Measurements from ENCODE around the gene ANXA11.
"Not testable (repeated sequence)": the region's sequence is repeated elsewhere in the genome, so short reads cannot be mapped to it uniquely, and the experiment has no call there.

ANXA11 gene

DNA sequence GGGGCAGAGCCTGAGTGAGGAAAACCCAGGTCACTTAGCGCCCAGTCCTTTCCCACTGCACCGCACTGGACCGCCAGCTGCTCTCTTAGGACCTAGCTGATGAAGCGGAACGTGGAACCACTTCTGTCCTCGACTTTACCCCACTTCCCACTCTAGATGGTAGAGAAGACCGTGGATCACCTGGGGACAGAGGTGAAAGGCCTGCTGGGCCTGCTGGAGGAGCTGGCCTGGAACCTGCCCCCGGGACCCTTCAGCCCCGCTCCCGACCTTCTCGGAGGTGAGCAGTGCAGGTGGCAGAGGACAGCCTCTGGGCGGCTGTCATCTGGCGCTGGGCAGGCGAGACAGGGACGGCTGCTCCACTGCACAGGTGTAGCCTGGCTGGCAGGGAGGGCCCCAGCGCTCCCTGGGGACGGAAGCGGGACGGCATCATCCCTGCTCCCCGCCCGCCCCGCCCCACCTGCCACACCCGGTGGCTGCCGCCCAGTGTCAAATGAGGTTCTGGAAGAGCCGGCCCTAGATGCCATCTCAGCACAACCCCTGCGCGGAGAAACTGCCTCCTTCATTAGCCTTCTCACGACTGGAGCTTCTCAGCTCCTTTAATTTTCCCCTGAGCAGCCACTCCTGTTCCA lies 61.2 kb downstream of the ANXA11 start:
- DNase-seq = peak; percentile 20

DNA sequence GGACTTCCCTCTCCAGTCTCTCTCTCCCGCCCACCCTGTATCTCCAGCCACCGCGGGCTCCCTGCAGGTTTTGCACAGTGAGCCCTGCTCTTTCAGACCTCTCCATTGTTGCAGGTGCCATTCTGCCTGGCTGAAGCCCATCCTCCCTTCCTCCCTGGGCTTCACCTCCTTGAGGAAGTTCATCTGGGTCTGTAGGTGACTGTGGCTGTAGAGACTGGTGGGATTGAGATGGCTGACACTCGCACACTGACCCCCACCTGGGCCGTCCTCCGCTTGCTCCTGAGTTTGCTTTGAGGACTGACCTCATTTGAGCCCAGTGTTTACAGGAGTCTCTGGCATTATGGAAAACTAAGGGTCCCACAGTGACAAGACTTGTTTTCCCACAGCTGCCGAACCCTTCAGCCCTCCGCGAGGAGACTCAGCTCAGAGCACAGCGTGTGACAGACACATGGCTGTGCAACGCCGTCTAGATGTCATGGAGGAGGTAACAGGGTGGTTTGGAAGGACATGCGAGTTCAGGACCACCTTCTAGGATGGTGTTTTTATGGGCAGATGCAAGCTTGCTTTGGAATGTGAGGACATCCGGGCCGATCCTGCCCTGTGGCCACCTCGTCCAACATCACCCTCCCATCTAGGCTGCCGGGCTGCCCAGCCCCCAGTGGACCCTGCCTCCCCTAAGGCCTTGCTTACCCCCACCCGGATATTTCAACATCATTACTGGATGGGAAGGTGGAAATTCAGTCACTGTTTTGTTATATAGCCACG lies 63.5 kb downstream of the ANXA11 start:
- no peak for DNase-seq

DNA sequence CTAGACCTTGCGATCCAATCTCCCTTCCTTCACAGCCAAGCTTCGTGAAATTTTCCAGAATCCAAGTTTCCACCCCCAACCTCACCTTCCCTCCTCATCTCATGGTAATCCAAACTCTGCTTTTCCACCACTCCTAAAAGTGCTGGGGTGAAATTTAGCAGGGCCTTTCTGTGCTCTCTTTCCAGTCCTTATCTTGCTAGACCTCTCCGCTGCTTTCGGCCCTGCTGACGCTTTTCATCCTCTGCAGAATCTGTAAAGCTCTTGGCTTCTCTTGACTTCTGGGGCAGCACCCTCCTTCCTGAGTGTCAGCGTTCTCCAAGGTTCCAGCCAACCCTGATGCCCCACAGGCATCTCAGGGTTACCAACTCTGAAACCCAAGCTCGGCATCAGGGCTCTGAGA lies 65.1 kb downstream of the ANXA11 start:
- no peak for DNase-seq

DNA sequence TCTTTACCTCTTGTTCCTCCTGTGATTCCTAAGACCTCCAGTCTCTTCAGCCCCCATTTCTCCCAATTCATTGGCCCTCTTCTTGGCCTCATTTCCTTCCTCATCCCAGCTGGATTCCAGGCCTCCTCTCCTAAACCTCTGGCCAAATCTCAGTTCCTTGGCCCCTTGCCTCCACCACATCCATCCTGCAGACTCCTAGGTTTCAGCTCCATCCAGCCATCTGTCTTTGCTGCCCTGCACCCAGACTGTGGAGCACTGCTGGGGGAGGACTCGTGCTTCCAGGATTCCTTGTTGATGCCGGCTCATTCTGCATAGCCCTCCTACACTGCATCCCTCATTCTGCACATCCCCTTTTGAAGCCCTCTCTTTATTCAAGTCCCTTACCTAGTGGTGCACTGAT lies 66.1 kb downstream of the ANXA11 start:
- DNase-seq = no peak

DNA sequence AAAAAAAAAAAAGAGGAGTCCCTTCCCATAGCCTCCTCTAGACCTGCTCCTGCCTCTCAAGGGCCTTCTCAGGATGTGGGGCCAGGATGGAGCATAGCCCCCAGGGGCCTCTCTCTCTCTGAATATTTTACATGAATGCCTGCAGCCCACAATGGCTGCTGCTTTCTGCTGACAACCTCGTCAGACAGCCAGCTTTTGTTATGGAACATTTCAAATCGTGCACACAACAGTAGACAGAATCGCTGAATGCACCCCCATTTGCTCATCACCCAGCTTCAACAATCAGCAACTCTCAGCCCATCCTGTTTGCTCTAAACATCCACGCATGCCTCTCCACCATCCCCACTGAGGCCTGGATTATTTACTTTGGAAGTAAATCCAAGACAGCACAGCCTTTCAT lies 67.4 kb downstream of the ANXA11 start:
- no peak for DNase-seq

DNA sequence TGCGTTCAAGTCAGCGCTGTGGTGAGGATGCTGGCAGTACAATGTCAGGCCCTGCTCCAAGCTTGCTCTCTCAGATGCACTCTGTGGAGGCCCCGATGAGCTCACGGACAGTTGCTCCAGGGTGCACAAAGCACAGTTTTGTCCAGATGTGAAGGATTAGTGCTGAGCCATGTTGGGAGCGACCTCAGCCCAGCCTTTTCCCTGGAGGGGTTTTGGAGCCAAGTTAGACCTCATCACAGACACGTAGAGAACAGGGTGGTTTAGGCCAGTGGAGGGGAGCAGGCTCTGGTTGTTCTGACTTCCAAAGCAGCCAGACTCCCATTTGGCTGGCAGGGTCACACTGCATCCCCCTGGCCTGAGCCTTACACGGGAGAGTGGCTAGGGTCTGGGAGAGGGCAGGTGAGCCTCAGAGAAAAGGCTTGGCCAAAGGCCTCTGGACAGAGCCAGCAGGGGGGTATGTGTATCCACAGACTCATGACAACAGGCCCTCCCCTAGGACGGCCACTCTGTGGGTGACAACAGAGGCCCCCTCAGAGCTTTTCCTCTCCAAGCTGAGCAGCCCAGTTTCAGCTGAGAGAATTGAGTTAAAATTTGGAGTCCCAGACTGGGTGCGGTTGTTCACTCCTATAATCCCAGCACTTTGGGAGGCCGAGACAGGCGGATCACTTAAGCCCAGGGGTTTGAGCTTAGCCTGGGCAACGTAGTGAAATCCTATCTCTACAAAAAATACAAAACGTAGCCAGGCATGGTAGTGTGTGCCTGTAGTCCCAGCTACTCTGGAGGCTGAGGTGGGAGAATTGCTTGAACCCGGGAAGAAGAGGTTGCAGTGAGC lies 68.1 kb downstream of the ANXA11 start:
- no peak for DNase-seq

DNA sequence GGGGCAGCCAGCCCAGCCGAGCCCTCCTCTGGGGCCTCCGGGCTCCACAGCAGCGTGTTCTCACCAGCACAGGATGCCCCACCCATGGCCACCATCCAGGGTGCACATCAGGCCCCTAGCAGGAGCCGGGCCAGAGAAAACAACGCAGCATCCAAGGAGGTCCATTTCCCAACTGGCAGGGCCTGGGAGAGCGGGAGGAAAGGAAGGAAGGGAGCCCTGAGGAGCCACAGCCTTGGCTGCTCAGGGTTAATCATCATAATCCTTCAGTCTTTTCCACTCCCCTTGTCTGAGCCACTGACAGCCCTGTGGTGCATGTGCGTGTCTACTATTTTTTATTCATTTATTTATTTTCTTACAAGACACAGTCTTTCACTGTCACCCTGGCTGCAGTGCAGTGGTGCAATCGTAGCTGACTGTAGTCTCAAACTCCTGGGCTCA lies 69.2 kb downstream of the ANXA11 start:
- no peak for DNase-seq

DNA sequence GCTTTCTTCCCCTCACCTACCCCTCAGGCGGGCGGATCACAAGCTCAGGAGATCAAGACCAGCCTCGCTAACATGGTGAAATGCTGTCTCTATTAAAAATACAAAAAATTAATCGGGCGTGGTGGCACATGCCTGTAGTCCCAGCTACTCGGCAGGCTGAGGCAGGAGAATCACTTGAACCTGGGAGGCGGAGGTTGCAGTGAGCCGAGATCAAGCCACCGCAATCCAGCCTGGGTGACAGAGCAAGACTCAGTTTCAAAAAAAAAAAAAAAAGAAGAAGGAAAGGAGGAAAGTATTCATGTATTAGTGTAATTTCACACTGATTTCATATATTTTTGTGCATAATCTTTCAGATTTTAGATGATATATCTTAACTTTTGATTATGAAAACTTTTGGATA lies 71.7 kb downstream of the ANXA11 start:
- not testable (repeated sequence) for DNase-seq

DNA sequence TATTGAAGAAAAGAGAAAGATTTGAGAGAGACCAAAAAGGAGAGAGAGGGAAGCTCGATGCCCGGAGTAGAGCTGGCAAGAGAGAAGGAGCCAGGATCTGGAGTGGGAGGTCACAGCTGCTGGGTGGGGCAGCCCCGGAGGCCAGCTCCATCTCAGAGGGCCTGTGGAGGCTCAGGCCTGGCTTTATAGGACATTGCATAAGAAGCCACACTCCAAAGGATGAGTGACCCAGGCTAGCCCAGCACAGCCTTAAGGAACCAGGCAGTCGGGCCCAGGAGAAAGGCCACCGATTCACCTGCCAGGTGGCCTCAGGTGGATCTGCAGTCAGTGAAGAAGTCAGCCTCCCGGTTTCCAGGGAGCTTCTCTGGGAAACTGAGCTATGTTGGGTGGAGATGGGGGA lies 72.1 kb downstream of the ANXA11 start:
- DNase-seq = no peak

DNA sequence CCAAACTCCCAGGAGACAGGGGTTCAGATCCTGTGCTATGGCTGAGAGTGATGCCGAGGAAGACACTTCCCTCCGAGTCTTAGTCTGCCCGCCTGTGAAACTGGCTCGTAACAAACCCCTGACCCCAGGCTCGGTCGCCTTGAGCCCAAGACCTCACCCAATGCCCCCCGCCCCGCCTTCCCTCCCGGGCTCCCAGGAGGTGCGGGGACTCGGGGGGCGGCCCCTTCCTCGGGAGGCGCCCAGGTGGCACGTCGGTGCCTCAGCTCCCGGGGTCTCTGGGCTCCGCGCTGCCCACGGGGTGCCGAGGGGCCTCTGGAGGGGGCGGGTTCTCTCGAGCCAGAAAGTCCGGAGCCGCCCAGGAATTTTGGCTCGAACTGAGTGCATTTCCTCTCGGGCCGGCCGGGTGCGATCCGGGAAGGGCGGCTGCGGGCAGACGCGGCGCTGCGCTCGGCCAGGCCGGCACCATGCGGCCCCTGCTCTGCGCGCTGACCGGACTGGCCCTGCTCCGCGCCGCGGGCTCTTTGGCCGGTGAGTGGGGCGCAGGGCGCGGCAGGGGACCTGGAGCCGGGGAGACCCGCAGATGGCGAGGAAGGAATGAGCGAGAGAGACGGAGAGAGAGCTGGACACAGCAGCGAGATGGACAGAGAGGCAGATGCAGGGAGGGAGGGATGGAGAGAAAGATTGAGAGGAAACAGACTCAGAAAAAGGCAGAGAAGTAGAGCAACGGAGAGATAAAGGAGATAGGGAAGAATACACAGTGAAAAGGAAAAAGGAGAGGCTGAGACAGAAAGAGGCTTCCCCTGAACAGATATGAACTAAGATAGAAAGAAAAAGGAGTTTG lies 72.8 kb downstream of the ANXA11 start, which contains the start of gene PLAC9:
PLAC9 (plus strand) TSS at position 432 of the 841 bp plus-strand sequence; CDS start at position 465, 33 bp downstream.
- DNase-seq = no peak

DNA sequence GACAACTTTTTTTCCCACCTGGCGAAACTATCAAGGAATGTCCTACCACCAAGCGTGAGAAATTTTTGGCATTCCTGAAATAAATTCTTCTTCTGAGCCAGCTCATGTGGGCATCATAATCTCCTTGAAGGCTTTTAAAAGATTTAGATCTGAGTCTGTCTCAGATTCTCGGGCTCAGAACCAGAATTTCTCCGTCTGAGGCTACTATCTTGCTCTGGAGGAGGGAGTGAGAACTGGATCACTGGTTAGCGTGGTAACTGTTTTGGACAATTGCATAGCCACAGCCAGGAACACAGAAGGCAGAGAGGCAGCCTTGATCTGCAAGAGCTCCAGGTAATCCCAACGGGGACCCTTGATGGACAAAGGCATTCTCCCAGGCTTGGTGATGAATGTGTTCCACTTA lies 73.8 kb downstream of the ANXA11 start:
- DNase-seq = no peak

DNA sequence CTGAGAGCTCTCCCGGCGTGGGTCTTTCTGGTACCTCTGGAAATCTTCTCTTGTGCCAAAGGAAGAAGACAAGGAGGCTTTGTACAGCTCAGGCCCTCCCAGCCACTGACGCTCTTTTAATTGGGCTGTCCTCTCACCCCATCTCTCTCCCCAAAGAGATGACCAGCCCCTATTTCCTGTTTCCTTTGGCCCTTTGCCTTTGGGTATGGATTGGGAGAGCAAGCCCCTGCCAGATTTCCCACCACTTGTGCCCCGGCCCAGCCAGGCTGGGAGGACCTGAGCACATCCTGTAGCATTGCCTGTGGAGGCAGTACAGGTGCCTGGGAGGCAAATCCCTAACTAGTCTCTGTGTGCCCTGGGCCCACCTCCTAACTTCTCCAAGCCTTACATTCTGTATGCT lies 78.5 kb downstream of the ANXA11 start:
- no peak for DNase-seq

DNA sequence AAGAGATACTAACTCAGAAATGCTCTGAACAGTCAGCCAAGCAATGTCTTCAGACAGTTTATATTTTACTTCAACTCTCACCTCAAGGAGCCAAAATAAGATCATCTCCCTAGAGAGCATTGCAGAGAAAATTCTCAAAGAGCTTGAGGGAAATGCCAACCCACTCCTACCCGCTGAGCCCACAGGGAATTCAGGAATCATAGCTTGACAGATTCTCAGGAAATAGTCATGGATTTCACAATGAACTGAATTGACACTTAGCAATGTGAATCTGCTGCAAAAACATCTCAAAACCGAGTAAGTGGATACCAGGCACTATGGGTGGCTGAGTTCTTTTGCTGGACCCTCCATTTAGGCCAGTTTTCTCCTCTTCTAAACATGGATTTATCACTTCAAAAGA lies 82.6 kb downstream of the ANXA11 start:
- no peak for DNase-seq

DNA sequence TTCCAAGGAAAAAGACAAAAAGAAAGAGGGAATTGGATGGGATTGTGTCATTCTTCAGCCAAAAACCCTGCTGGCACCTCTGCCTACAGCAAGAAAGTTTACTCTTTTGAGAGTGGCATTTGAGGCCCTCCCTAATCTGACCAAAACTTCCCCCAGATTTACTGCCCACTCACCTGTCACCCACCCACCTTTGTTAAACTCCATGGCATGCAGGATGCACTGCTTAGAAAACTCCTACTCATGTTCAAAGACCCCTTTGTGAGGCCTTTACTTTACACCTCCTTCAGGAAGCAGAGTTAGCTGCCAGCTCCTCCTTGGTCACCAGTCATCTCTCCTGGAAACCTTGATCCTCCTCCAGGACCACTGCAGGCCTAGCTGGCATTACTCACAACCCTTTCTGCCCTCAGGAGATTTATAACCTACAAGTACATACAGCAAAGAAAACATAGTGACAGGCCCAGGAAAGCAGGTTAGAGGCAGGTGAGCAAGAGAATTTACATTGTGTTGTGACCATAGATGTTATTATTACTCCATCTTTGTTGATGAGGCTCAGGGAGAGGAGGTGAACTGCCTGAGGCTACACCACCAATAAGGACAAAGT lies 83.1 kb downstream of the ANXA11 start:
- no peak for DNase-seq

DNA sequence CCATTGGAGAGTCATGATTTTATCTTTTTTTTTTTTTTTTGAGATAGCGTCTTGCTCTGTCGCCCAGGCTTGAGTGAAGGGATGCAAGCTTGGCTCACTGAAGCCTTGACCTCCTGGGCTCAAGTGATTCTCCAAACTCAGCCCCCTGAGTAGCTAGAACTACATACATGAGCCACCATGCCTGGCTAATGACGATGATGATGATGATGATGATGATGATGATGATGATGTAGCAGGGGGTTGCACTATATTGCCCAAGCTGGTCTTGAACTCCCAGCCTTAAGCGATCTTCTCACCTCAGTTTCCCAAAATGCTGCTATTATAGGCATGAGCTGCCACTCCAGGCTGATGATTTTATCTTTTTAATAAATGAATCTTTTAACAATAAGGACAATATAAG lies 86.7 kb downstream of the ANXA11 start:
- no peak for DNase-seq

DNA sequence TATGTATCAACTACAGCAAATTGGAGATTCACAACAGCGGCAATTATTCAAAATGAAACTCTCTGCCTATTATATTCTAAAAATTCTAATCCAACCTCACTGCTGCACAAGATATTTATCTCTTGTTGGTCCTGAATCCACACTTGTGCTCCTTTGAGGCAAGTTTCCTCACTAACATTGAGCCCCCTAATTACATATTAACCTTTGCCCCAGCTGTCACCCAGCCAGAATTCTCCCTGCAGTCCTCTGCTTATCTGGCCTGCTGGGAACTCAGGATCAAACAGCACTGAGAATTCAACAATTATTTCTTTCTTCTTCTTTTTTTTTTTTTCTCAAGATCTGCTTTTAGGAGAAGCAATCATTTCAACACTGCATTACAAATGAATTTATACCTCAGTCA lies 94.4 kb downstream of the ANXA11 start:
- DNase-seq = no peak

DNA sequence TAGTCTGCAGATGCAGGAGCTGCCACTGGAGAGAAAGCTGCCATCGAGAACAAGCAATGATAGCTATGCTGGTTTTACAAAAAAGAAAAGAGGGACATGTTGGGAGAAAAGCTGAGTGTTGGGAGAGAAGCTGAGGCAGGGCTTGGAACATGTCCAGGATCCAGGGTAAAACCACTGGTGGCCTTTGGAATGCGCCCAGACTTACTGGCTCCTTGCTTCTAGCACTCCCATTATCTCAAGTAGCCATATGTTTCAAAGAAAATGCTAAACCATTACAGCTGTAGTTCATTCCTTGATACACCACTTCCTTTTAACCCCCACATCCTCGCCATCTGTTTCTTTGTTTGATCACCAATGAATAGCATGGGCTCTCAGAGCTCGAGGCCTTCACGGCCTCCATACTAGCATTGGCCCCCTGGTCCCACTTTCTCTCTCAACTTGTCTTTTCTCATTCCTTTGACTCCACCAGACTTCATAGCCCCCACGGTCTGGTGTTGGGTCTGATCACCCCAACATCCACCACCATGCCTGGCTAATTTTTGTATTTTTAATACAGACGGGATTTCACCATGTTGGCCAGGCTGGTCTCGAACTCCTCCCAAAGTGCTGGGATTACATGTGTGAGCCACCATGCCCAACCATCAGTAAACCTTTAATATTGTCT lies 96.6 kb downstream of the ANXA11 start:
- DNase-seq = no peak

DNA sequence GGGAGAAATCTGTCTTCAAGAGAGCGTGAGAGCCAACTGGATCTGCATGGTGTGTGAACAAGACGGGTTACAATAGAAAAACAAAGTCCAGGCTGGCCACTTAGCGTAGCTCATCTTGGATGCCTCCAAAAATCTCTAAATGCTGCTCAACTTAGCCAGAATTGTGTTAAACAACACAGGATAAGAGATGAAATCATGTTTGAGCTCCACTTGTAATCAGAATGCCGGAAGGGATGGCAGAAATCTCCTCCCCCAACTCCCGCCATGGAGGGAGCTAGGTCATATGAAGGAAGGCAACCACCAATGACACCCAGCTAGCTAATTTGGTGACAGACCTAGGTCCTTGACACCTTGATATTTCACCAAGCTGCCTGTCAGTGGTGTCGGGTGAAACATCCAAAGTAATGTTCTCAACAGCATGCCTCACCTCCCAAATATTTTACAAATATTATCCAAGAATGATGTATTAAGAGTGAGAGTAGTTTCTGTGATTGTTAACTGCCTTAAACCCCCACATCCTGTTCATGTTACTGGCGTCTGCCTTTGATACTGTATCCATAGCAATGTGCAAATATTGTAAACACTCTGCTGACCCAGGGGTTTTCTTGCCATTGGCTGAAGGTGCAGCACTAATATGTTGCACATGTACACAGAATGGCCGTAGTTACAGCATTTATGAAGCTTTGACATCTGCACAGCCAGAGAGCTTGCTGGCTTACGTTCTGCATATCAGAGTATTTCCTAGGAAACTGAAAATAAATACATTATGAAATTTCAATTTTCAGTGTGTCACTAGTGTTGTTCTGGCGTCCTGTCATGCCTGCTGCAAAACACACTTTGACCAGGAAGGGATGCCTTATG lies 101.0 kb downstream of the ANXA11 start:
- peak; percentile 55 for DNase-seq
